Brain pericyte (primary cell): ENCODE results near the gene EXOC3L1.

Experiments used
- DNase-seq: peaks from one replicate; pipeline ENCODE4 v3.0.0-alpha.2; 2012; ENCODE audit warnings: low read depth, low spot score

EXOC3L1 gene

GRCh38 chr16:67199011-67199807, 9.3 kb upstream of the EXOC3L1 start, which contains the start of gene ELMO3:
Gene ELMO3, plus strand, starts transcription at chr16:67199131. Its CDS starts 196 bp downstream, at chr16:67199327.
- no peak for DNase-seq

DNA sequence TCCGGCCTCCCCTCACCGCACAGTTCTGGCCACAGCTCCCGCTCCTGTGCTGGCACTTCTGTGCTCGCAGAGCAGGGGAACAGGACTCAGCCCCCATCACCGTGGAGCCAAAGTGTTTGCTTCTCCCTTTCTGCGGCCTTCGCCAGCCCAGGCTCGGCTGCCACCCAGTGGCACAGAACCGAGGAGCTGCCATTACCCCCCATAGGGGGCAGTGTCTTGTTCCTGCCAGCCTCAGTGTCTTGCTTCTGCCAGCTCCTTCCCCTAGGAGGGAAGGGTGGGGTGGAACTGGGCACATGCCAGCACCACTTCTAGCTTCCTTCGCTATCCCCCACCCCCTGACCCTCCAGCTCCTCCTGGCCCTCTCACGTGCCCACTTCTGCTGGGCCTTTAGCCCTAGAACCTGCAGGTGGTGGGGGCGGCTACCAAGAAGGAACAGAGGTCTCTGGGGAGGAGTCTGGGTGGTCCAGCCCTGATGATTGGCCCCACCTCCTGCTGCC, 8.3 kb upstream of the EXOC3L1 start:
- DNase-seq: no peak

- no peak for DNase-seq
These were observed 7.8 kb upstream of the EXOC3L1 start for GRCh38 chr16:67197704-67198103.

GRCh38 chr16:67196881-67197280, 6.9 kb upstream of the EXOC3L1 start:
- DNase-seq: no peak

DNA sequence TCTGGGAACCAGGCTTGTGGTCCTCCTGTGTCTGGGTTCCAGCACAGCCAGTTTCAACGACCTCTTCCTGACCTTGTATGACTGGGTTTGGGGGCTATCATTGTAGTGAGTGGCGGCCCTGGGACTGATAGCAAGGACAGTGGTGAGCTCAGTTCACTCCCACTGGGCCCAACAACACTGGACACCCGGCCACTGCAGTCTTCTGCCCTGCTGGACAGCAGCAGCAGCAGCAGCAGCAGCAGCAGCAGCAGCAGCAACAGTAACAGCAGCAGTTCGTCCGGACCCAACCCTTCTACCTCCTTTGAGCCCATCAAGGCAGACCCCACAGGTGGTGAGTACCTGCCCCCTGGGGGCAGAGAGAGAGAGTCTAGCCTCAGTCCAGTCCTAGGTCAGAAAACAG, 5.7 kb upstream of the EXOC3L1 start:
- DNase-seq: no peak

GRCh38 chr16:67194260-67194659, 4.3 kb upstream of the EXOC3L1 start:
- no peak for DNase-seq

DNA sequence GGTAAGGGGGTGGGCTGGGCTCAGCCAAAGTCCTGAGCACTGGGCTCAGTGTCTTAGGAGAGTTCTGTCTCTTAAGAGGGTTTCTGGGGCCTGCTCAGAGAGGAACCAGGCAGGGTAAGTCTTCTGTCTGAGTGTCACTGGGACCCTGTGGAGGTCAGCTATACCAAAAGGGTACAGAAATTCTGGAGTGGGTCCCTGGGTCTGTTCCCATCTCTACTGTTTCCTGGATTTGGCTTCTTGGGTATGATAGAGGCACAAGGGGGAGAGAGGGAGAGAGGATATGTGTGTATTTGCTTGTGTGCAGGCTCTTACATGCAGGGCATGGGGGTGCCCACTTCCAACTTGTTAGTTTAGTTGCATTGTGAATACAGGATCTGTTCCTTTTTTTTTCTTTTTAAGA, 3.6 kb upstream of the EXOC3L1 start:
- DNase-seq: no peak

DNA sequence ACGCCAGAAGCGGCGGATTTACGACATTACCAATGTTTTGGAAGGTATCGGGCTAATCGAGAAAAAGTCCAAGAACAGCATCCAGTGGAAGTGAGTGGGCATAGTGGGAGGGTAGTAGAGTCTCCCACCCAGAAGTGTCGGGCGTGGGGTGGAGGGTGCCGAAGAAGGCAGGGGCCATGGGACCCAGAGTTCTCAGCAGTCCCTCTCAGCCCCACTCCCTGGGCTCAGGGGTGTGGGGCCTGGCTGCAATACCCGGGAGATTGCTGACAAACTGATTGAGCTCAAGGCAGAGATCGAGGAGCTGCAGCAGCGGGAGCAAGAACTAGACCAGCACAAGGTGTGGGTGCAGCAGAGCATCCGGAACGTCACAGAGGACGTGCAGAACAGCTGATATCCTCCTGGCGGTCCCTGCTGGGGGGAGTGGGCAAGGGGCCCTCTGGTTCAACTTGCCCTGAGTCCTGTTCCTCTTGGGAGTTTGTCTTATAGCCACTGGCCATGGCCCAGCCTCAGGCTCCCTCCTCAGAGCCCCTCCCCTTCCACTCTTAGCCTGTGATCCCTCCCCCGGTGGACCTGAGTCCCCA, 2.9 kb upstream of the EXOC3L1 start:
- no peak for DNase-seq

DNA sequence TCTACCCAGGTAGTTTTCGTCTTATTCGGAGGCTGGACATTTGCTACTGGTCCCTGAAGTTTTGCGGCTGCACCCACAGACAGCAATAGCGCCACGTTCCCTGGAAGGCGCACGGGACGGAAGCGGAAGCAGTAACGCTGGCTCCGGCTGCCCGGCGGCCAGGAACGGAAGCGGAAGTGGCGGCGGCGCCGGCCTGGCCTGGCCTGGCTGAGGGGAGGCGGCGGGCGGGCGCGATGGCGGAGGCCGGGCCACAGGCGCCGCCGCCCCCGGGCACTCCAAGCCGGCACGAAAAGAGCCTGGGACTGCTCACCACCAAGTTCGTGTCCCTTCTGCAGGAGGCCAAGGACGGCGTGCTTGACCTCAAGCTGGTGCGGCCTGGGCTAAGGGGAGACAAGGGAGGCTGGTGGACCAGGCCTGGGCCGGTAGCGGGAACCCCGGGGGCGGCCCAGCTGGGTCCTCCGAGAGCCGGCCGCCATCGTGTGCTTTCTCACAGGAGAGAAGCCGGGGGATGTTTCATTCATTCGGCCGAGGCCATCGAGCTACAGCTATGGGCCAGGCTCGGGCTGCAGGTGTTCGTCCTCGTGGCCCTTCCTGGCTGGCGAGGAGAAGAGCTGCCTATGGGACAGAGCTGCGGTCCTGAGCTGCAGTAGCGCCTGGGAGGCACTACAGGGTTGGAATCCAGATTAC, 2.2 kb upstream of the EXOC3L1 start, which contains the start of gene E2F4:
E2F4 (plus strand) TSS at position 161 of the 687 bp plus-strand sequence; CDS start at position 234, 73 bp downstream.
- peak; percentile 70 for DNase-seq

DNA sequence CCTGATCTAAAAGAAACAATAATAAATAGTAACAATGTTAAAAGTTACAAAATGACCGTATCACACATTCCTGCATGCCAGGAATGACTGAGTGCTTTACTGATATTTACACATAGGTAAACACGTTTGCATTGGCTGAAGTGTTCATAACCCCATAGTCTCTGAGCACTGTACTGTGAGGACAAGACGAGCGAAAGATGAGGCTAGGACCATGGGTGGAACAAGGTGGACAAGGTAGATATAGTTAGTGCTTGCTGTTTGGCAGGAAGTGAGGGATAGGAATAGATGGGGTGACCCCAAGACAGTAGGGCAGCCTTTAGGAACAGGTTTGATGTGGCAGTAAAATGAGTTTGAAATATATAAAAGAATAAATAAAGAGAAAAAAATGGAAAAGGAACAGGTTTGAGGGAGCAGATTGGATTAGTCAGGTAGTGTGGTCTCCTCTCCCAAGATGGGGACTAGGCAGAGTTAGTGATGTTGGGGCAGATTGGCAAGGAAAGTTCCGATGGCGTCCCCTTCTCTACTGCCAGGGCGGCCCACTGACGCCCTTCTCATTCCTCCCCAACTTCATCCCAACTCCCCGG, 1.6 kb upstream of the EXOC3L1 start:
- DNase-seq: no peak

DNA sequence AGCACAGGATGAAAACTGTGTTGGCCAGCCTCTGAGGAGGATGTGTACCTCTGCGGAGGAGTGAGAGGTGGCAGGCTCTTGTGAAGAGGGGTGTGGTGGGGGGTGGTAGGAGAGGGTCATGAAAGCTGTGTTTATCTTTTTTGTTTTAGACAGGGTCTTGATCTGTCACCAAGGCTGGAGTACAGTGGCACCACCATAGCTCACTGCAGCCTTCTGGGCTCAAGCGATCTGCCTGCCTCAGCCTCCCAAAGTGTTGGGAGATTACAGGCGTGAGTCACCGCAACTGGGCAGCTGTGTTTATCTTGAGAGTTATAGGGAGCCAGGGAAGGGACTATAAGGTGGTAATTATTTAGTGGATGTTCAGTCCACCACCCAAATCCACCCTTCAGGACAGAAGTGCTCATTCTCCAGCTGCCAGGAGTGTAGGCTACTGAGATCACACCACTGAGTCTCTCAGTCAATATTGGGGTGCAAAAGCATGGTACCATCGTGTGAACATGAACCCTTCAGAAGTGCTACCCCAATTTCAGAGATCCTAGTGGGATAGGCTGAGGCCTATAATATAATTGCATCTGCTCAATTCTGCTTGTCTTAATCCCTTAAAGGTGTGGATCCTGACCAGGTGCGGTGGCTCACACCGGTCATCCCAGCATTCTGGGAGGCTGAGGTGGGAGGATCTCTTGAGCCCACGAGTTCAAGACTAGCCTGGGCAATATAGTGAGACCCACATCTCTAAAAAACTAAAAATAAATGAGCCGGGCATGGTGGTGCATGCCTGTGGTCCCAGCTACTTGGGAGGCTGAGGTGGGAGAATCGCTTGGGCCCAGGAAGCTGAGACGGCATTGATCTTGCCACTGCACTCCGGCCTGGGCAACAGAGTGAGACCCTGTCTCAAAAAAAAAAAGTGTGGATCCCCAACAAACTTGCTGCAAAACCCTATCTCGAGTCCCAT, 788 bp upstream of the EXOC3L1 start:
- DNase-seq: no peak

GRCh38 chr16:67188798-67189197, 1.1 kb downstream of the EXOC3L1 start:
- DNase-seq: no peak

DNA sequence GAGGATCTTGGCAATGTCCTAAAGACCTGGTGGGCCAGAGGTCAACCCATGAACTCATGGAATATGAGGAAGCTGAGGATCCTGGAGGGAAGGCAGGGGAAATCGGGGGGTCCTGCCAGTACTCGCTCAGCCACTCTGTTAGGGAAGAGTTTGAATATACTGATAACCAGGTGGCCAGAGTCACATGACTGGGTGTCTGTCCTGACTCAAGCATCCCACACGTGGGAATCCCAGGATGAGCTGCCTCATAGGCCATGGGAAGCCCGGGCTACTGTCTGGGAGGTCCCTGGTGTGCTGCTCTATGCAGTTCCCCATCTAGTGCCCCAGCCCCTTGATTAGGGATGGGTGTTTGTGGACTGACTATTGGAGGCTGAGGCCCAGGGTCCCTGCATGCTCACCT, 1.6 kb downstream of the EXOC3L1 start:
- DNase-seq: no peak

DNA sequence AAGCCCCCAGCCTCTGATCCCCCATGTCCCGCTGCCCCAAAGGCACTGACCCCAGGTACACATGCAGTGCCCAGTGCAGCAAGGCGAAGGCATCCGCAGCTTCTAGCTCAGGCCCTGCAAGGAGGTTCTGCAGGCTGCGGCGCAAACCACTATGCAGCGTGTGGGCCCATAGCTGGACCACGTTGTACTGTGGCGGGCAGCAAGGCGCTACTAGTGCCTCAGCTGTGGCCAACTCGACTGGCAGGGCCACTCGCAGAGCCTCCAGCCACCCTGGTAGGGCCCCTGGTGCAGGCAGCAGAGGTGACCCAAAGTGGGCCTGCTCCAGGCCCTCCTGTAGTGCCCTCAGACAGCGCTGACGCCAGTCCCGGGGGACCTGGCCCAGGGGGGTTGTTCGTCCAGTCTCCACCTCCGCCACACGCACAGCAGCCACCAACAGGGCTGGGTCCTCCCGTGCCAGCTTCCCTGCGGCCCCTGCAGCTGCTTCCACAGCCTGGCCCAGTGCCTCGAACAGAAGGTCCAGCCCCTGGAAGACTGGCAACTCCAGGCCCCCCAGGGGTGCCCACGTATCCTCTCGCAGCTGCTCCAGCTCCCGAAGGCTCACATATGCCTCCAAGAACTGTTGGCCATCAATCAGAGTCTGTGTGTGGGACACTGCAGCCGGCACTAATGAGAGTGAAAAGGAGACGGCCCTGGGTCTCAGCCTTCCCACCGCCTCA, 2.6 kb downstream of the EXOC3L1 start:
- no peak for DNase-seq

GRCh38 chr16:67186550-67186950, 3.4 kb downstream of the EXOC3L1 start:
- DNase-seq: no peak

GRCh38 chr16:67185651-67186134, 4.2 kb downstream of the EXOC3L1 start:
- no peak for DNase-seq

GRCh38 chr16:67184995-67185650, 4.8 kb downstream of the EXOC3L1 start:
- peak; percentile 66 for DNase-seq

- no peak for DNase-seq
These were observed 5.4 kb downstream of the EXOC3L1 start for GRCh38 chr16:67184453-67184994.
